Measurements from ENCODE around the gene AP1S3.

DNA sequence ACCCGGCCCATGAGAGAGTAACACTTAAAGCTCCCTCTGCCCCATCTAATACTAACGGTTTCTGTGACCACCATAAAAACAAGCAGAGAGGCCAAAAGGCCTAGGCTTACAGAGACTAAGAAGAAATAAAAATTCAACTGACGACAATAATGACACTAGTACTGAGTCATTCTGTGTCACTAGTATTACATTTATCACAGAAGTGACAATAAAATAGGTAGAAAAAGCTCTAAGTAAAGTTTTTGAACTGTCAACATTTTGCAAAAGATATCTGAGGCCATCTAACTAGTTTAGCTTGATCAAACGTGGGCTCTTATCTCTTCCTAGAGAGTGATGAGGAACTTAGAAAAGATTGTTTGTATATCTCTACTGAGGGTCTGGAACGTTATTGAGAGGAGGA lies 35.6 kb downstream of the AP1S3 start:
- TF ChIP-seq, protein P1, sequence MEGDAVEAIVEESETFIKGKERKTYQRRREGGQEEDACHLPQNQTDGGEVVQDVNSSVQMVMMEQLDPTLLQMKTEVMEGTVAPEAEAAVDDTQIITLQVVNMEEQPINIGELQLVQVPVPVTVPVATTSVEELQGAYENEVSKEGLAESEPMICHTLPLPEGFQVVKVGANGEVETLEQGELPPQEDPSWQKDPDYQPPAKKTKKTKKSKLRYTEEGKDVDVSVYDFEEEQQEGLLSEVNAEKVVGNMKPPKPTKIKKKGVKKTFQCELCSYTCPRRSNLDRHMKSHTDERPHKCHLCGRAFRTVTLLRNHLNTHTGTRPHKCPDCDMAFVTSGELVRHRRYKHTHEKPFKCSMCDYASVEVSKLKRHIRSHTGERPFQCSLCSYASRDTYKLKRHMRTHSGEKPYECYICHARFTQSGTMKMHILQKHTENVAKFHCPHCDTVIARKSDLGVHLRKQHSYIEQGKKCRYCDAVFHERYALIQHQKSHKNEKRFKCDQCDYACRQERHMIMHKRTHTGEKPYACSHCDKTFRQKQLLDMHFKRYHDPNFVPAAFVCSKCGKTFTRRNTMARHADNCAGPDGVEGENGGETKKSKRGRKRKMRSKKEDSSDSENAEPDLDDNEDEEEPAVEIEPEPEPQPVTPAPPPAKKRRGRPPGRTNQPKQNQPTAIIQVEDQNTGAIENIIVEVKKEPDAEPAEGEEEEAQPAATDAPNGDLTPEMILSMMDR (conservative IDR thresholded peaks at IDR 0.05; ENCODE audit: low read depth, low read length) = no peak
- TF ChIP-seq CEBPB (IDR thresholded peaks at IDR 0.05; ENCODE audit: low read depth, low read length) (no peak), POLR2A (IDR thresholded peaks at IDR 0.05; ENCODE audit: low read depth, low read length) (no peak), RAD21 (IDR thresholded peaks at IDR 0.05; ENCODE audit: low read length) (no peak), MAFK (IDR thresholded peaks at IDR 0.05; ENCODE audit: low read depth, low read length) (no peak)

Measured in IMR-90 (cell line).